GM19023 (cell line): ENCODE data around the gene QTRT2.
A peak's percentile ranks its signal among the peaks of the same experiment; 100 is the strongest.

Source experiments
- ATAC-seq: cut with Tn5 transposase; IDR thresholded peaks from one replicate; pipeline ENCODE4 v1.9.1; 2021; ENCODE audit warnings: mild to moderate bottlenecking, moderate library complexity; ENCODE audit not compliant: unreplicated experiment

QTRT2 gene

GRCh38 chr3:114056130-114057010 is at the start of gene QTRT2, which contains the start of gene CCDC191:
Gene QTRT2 (plus strand): TSS chr3:114056737. CDS start chr3:114065258, 8,521 bp downstream.
Gene CCDC191 (minus strand): TSS chr3:114056526. CDS start chr3:114056466, 60 bp downstream.
- ATAC-seq = peak; percentile 98

- ATAC-seq = no peak
These were observed 45.3 kb upstream of the QTRT2 start for GRCh38 chr3:114011059-114011797.

- no peak for ATAC-seq
These were observed 42.3 kb upstream of the QTRT2 start for GRCh38 chr3:114014211-114014610.

GRCh38 chr3:114019486-114019885 is 37.1 kb upstream of the QTRT2 start:
- ATAC-seq = no peak

GRCh38 chr3:114020907-114021306 is 35.6 kb upstream of the QTRT2 start:
- ATAC-seq = no peak

- ATAC-seq = no peak
These were observed 34.3 kb upstream of the QTRT2 start for GRCh38 chr3:114022145-114022802.

GRCh38 chr3:114025451-114025850 is 31.1 kb upstream of the QTRT2 start:
- ATAC-seq = no peak

GRCh38 chr3:114026331-114026730 is 30.2 kb upstream of the QTRT2 start:
- no peak for ATAC-seq

- ATAC-seq = no peak
These were observed 22.8 kb upstream of the QTRT2 start for GRCh38 chr3:114033721-114034120.

GRCh38 chr3:114034211-114034610 is 22.3 kb upstream of the QTRT2 start:
- ATAC-seq = no peak

GRCh38 chr3:114034787-114035545 is 21.6 kb upstream of the QTRT2 start:
- ATAC-seq = no peak

GRCh38 chr3:114035896-114036295 is 20.6 kb upstream of the QTRT2 start:
- ATAC-seq = no peak

GRCh38 chr3:114043205-114043604 is 13.3 kb upstream of the QTRT2 start:
- no peak for ATAC-seq

- ATAC-seq = no peak
These were observed 4.3 kb upstream of the QTRT2 start for GRCh38 chr3:114052216-114052615.

- ATAC-seq = peak; percentile 3
These were observed 442 bp downstream of the QTRT2 start for GRCh38 chr3:114057011-114057347.

GRCh38 chr3:114058646-114059045 is 2.1 kb downstream of the QTRT2 start:
- ATAC-seq = no peak

GRCh38 chr3:114060906-114061655 is 4.5 kb downstream of the QTRT2 start:
- no peak for ATAC-seq

GRCh38 chr3:114067804-114068203 is 11.3 kb downstream of the QTRT2 start:
- no peak for ATAC-seq

- ATAC-seq = no peak
These were observed 11.8 kb downstream of the QTRT2 start for GRCh38 chr3:114068336-114068735.

GRCh38 chr3:114071786-114072185 is 15.2 kb downstream of the QTRT2 start:
- ATAC-seq = no peak
